Gastroesophageal sphincter (tissue), 4 donors: Measurements from ENCODE around the gene FAM13A. TPM values are rescaled to one million over a fixed set of nuclear protein-coding genes. Genes with fewer than 3 reads are reported as not detected.
A peak's percentile ranks its signal among the peaks of the same experiment; 100 is the strongest.

ENCODE experiments used
- ATAC-seq: fragments of 150-250 bp; one replicate; pipeline ENCODE4 v1.9.1; 2016; ENCODE audit warnings: mild to moderate bottlenecking, moderate library complexity
- H3K27ac ChIP-seq, 4 donors: fragments of 200-600 bp; sonication (generic) in 3 of 4; 1 replicate in 3 of 4; 2 replicates in 1 of 4; pipeline ENCODE4 v1.5.1; 2016 to 2019
- H3K27me3 ChIP-seq: fragments of 200-600 bp; sonication (generic); one replicate; pipeline ENCODE4 v1.5.1; 2019
- H3K36me3 ChIP-seq, 2 donors: fragments of 200-600 bp; sonication (generic); one replicate each; pipeline ENCODE4 v1.5.1; 2019; ENCODE audit warnings: control low read depth in 1 of 2
- H3K4me1 ChIP-seq, 3 donors: fragments of 200-600 bp; sonication (generic); 1 replicate in 2 of 3; 2 replicates in 1 of 3; pipeline ENCODE4 v1.5.1; 2016 to 2019; ENCODE audit warnings: control low read depth in 2 of 3
- H3K4me3 ChIP-seq, 2 donors: fragments of 200-600 bp; sonication (generic); one replicate each; pipeline ENCODE4 v1.5.1; 2019; ENCODE audit warnings: mild to moderate bottlenecking in 1 of 2, moderate library complexity in 1 of 2
- H3K9me3 ChIP-seq, 3 donors: fragments of 200-600 bp; sonication (generic); one replicate each; pipeline ENCODE4 v1.5.1; 2017 to 2019; ENCODE audit warnings: control low read depth in 2 of 3
- CTCF ChIP-seq, 4 experiments: fragments of 200-600 bp in 2 of 4; fragments of 450-650 bp in 2 of 4; sonication (generic) in 1 of 4; IDR thresholded peaks; one replicate each; pipeline ENCODE4 v1.5.1; 2017 to 2019; ENCODE audit warnings: antibody characterized with exemption in 4 of 4, mild to moderate bottlenecking in 2 of 4, moderate library complexity in 2 of 4
- EP300 ChIP-seq: sonication (generic); formaldehyde crosslinking; IDR thresholded peaks from one replicate; pipeline ENCODE4 v1.6.1; 2017; ENCODE audit warnings: antibody characterized with exemption, mild to moderate bottlenecking
- POLR2A ChIP-seq, 2 donors: fragments of 450-650 bp; IDR thresholded peaks; one replicate each; pipeline ENCODE4 v1.6.1; 2017; ENCODE audit warnings: antibody characterized with exemption in 2 of 2, mild to moderate bottlenecking in 2 of 2, moderate library complexity in 1 of 2
- POLR2AphosphoS5 ChIP-seq: sonication (generic); formaldehyde crosslinking; IDR thresholded peaks from one replicate; pipeline ENCODE4 v1.6.1; 2017; ENCODE audit warnings: antibody characterized with exemption
- WGBS, 2 donors: methylation state at CpG; one replicate each; pipeline ENCODE4 v1.1.5; 2018; ENCODE audit warnings: low coverage in 1 of 2; 5-methylcytosine and 5-hydroxymethylcytosine counted together
- total RNA-seq, 4 donors: library from RNA; depleted of rRNA; stranded (reverse); fragments of >200 nt; gene quantifications; one replicate each; pipeline ENCODE4 v1.1.0, GENCODE V29; 2016

FAM13A gene
- total RNA-seq, 4 donors from 2014 or later: 22.8 to 46.9 (median 35.2) TPM

GRCh38 chr4:88720451-88721428, 336.2 kb downstream of the FAM13A start:
- 44 to 67% methylated on average over 5 to 8 of the region's 10 CpGs for WGBS, 2 donors
- Histone ChIP-seq H3K36me3 (peaks cover 0 to 85% of the 10 kb centered on the region in 2 donors), H3K9me3 (peaks cover 0 to 16% (median 3%) of the 10 kb centered on the region in 3 donors), H3K27ac (peak overlapping the region in 3 of 4 donors; percentile 29 to 59 (median 50)), H3K4me1 (peaks cover 0 to 56% (median 0%) of the 10 kb centered on the region in 3 donors), H3K4me3 (no peak overlapping the region), H3K27me3 (no peaks in the 10 kb centered on the region)
- no peak for TF ChIP-seq POLR2AphosphoS5
- no peak for TF ChIP-seq EP300
- TF ChIP-seq POLR2A (IDR thresholded peaks at IDR 0.05): no peak
- TF ChIP-seq CTCF (IDR thresholded peaks at IDR 0.05): no peak
- ATAC-seq: no peak

GRCh38 chr4:88719381-88719780, 337.6 kb downstream of the FAM13A start:
- WGBS, 2 donors: 93% methylated on average over 1 of the region's 1 CpG; no CpG with 5 or more reads in 1 of the 2 donors
- Histone ChIP-seq H3K27me3 (no peaks in the 10 kb centered on the region), H3K9me3 (peaks cover 0 to 16% (median 3%) of the 10 kb centered on the region in 3 donors), H3K4me3 (no peak overlapping the region), H3K4me1 (peaks cover 0 to 42% (median 0%) of the 10 kb centered on the region in 3 donors), H3K36me3 (peaks cover 0 to 76% of the 10 kb centered on the region in 2 donors), H3K27ac (no peak overlapping the region)
- TF ChIP-seq POLR2A (IDR thresholded peaks at IDR 0.05) (no peak), EP300 (no peak)
- no peak for ATAC-seq

GRCh38 chr4:88718098-88718497, 338.9 kb downstream of the FAM13A start:
- Histone ChIP-seq H3K4me3 (no peak overlapping the region), H3K9me3 (peaks cover 0 to 16% (median 3%) of the 10 kb centered on the region in 3 donors), H3K27ac (no peak overlapping the region), H3K36me3 (peaks cover 0 to 65% of the 10 kb centered on the region in 2 donors), H3K27me3 (no peaks in the 10 kb centered on the region), H3K4me1 (peaks cover 0 to 30% (median 0%) of the 10 kb centered on the region in 3 donors)
- no peak for ATAC-seq
- 100% methylated on average over 3 of the region's 5 CpGs; no CpG with 5 or more reads in 1 of the 2 donors for WGBS, 2 donors
- TF ChIP-seq CTCF (IDR thresholded peaks at IDR 0.05): no peak
- TF ChIP-seq POLR2AphosphoS5: no peak
- no peak for TF ChIP-seq EP300
- TF ChIP-seq POLR2A (IDR thresholded peaks at IDR 0.05): no peak

- no peak for TF ChIP-seq CTCF (IDR thresholded peaks at IDR 0.05)
- H3K36me3 ChIP-seq: peaks cover 0 to 67% of the 10 kb centered on the region in 2 donors
- 91 to 100% methylated on average over 1 of the region's 1 CpG for WGBS, 2 donors
- H3K27me3 ChIP-seq: no peaks in the 10 kb centered on the region
- no peak overlapping the region for H3K4me3 ChIP-seq
- peaks cover 0 to 16% (median 3%) of the 10 kb centered on the region in 3 donors for H3K9me3 ChIP-seq
- H3K4me1 ChIP-seq: no peaks in the 10 kb centered on the region
- no peak for ATAC-seq
- no peak overlapping the region for H3K27ac ChIP-seq
Observed at GRCh38 chr4:88713782-88714181, 343.2 kb downstream of the FAM13A start.

GRCh38 chr4:88709989-88710388, 347.0 kb downstream of the FAM13A start:
- Histone ChIP-seq H3K27ac (no peak overlapping the region), H3K36me3 (peaks cover 0 to 59% of the 10 kb centered on the region in 2 donors), H3K4me3 (no peak overlapping the region), H3K27me3 (no peaks in the 10 kb centered on the region), H3K4me1 (peaks cover 0 to 24% (median 10%) of the 10 kb centered on the region in 3 donors), H3K9me3 (no peaks in the 10 kb centered on the region)
- 90 to 100% methylated on average over 1 of the region's 1 CpG for WGBS, 2 donors
- no peak for ATAC-seq
- no peak for TF ChIP-seq EP300
- no peak for TF ChIP-seq POLR2AphosphoS5
- TF ChIP-seq POLR2A (IDR thresholded peaks at IDR 0.05): no peak
- no peak for TF ChIP-seq CTCF (IDR thresholded peaks at IDR 0.05)
